Measurements from ENCODE around the gene TMC2.

The TMC2 gene

GRCh38 chr20:2626853-2627541, 90.6 kb downstream of the TMC2 start:
- no peak for DNase-seq

DNA sequence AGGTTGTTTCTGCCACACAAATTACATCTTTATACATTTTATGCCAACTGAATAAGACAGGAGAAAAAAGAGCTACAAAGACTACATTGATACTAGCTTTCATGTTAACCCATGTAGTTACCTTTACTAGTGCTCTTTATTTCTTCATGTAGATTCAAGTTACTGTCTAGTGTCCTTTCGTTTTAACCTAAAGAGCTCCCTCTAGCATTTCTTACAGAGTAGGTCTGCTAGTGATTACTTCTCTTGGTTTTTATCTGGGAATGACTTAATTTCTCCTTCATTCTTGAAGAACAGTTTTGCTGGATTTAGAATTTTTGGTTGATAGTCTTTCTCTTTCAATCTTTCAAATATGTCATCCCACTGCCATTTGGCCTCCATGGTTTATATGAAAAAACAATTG, 94.9 kb downstream of the TMC2 start:
- DNase-seq = no peak

GRCh38 chr20:2633381-2633780, 97.0 kb downstream of the TMC2 start:
- DNase-seq = no peak

DNA sequence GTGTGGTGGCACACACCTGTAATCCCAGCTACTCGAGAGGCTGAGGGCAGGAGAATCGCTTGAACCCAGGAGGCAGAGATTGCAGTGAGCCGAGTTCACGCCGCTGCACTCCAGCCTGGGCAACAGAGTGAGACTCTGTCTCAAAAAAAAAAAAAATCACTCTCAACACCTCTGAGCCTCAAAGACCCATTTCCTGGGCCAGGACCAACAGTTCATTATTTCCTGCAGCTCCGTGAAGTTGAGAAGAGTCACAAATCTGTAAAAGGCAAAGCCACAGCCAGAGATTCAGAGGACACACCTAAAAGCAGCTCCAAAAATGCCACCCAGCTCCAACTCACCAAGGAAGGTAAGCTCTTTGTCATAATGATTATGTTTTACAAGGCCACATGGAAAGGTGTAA, 100.9 kb downstream of the TMC2 start:
- no peak for DNase-seq

- DNase-seq = no peak
These were observed 103.9 kb downstream of the TMC2 start for GRCh38 chr20:2640260-2640659.

DNA sequence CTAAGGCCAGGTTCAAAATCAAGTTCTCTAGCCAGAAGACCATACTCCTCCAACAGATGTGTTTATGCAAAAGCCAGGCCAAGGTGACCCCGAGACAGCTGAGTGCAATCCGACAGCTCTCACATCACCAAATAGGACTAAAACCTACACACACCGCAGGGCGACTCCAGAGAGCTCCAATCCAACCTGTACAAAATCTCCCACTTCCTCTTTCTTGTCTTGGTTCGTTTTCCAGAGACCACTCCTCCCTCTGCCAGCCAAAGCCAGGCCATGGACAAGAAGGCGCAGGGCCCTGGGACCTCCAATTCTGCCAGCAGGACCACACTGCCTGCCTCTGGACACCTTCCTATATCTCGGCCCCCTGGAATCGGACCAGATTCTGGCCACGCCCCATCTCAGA, 104.5 kb downstream of the TMC2 start:
- no peak for DNase-seq

GRCh38 chr20:2643708-2644107, 107.3 kb downstream of the TMC2 start:
- DNase-seq = no peak

DNA sequence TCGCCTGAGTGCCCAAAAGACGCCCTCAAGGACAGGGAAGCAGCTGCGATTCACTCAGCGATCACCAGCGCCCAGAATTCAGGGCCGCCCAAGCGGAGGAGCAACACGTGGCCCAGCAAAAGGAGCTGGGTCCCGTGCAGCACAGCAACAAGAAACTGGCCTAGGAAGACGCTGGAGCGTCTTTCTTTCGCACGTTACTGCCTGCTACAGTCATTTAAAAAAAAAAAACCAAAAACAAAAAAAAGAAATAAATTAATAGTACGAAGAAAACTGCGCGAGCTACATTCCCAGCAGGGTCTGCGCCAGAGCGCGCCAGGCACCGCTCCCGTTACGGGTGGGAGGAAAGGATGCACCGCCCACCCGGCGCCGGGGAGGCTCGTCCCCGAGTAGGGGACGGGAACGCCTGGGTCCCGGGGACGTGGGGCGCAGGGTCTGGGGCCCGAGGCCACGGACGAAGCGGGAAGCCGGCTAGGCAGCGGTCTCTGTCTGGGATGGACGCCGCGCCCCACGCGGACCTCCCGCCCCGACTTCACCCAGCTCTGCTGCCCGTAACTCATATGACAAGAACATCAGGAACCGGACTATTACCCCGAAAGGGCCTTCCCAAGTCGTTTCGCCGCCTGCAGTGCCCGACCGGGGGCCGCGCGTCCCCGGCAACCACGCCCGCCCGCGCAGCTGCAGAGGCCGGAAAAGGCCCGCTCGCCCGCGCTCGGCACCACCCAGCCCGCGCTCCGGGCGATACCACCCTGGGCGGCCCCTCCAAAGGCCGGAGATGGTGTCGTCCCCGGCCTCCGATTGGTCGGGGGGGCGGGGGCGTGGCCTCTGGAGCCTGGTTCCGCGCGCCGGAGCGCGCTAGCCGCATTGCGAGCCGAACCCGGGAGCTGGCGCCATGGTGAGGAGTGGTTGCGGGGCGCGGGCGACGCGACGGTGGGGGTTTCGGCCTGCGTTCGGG, 115.7 kb downstream of the TMC2 start, which contains the start of gene NOP56:
Gene NOP56 (plus strand): TSS at position 861 of the 952 bp plus-strand sequence. CDS start 29 bp downstream, at position 890.
- peak; percentile 97 for DNase-seq

DNA sequence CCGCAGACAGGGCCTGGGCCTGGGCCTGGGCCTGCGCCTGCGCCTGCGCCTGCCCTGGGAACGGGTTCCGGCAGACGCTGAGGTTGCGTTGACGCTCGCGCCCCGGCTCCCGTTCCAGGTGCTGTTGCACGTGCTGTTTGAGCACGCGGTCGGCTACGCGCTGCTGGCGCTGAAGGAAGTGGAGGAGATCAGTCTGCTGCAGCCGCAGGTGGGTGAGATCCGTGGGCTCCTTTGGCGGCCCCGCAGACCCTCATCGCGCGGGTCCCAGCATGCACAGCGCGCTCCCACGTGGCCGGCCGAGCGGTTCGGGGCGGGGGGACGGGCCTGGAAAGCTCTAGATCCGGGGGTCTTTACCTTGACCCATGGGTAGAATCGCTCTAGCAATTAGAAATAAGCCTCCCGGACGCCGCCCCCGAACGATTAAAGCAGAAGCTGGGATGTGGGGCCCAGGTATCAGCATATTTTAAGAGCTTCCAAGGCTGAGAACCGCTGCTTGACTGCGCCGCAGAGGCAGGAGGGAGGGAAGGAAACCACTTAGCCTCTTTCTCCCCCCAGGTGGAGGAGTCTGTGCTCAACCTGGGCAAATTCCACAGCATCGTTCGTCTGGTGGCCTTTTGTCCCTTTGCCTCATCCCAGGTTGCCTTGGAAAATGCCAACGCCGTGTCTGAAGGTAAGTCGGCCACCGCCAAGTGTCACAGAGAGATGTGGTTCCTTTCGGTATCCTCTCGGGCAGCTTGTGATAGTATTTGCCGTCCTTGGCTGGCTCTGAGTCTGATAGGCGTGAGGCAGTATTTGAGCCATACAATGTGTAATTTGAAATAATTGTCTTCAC, 116.6 kb downstream of the TMC2 start:
- no peak for DNase-seq

GRCh38 chr20:2653556-2654383, 117.4 kb downstream of the TMC2 start:
- no peak for DNase-seq

DNA sequence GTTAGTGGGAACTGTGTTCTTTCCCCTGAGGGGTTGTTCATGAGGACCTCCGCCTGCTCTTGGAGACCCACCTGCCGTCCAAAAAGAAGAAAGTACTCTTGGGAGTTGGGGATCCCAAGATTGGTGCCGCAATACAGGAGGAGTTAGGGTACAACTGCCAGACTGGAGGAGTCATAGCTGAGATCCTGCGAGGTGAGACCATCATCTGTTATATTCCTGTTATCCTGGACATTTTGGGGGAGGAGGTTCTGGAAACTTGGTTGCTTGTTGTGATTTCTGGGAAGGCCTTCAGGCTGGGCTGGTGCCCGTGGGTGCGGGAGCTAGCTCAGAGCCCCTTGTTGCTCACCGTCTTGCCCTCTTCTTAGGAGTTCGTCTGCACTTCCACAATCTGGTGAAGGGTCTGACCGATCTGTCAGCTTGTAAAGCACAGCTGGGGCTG, 118.0 kb downstream of the TMC2 start:
- DNase-seq = no peak

DNA sequence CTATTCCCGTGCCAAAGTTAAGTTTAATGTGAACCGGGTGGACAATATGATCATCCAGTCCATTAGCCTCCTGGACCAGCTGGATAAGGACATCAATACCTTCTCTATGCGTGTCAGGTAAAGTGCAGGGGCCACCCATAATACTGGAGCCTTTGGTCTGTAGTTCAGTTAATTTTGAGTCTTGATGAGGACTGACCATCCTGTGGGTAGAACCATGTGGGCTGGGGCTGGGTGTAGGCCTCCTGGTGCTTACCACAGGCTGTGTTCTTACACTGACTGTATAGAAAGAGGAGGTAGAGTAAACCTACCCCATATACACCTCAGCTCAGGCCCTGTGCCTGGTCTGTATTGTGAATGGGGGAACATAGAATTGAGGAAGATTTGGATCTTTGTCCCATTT, 118.5 kb downstream of the TMC2 start:
- no peak for DNase-seq

- no peak for DNase-seq
These were observed 119.2 kb downstream of the TMC2 start for GRCh38 chr20:2655331-2656116.

- DNase-seq = no peak
These were observed 120.2 kb downstream of the TMC2 start for GRCh38 chr20:2656471-2657117.

DNA sequence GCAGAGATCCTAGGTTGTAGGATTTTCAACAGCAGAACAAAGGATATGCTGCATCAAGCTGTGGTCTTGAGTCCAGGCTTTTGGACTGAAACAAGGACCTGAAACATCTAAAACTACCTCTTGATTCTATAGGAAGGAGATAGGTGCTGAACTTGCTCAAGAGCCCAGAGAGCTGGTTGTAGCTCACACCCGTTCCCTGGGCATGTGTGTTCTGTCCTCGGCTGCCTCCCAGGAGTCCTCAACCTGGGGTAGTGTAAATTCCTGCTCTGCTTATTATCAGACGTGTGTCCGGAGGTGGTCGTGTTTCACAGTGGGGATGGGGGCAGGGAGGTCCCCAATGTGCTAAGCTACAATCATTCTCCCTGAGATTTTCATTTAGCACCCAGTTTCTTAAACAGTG, 120.9 kb downstream of the TMC2 start:
- DNase-seq = no peak

DNA sequence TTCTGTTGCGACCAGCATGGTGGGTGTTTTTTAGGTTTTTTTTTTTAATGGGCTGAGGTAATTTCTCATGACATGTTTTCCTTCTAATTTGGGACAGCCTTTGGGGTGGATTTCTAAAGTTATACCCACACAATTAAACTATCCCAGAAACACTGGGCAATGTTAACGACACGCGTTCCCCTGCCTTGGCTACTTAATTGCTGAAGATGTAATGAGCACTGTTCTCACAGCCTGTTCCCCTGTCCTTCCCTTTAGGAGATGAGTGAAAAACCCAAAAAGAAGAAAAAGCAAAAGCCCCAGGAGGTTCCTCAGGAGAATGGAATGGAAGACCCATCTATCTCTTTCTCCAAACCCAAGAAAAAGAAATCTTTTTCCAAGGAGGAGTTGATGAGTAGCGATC, 121.3 kb downstream of the TMC2 start:
- no peak for DNase-seq

DNA sequence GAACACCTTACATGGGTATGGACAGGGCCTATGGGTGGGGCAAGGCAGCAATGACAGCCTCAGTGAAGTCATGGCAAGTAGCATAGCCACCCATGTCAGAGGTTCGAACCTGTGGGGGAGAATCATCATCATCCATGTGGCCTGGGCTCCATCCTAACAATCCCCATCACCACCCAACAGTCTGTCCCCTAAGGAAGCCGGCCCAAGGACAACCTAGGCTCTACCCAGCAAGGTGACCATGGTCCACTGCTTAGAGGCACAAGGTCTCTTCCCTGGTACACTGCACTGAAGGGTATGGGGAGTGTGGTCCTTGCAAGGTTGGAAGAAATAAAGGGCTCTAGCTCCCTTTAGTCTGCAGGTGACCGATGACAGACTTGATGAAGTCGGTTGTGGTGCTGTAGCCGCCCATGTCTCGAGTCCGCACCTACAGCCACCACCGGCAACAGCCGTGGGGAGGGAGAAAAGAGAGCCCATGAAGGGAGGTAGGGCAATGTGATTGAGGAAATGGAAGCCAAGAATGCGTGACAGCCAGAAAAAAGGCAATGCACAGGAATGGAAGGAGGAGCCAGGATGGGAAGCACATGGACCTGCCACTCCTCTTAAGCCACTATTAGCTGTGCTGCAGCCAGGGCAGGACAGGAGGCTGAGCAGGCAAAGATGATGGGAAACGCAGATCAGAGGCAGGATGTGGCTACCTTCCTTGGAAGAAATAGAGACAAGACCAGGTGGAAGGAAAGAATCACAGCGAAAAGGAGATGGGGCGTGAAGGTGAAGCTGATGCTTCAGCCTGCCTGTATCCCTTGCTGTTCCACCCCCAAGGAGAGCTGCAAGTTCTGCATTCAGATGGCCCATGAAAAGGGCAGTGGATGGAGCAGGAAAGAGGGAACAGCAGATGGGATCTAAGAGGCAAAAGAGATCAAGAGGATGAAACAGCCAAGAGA, 122.3 kb downstream of the TMC2 start:
- no peak for DNase-seq

GRCh38 chr20:2659547-2659946, 123.2 kb downstream of the TMC2 start:
- no peak for DNase-seq

- DNase-seq = no peak
These were observed 127.1 kb downstream of the TMC2 start for GRCh38 chr20:2663364-2663886.

Measured in activated effector memory CD4-positive, alpha-beta T cell treated with Interleukin-2 at 50 U/mL for 16 hours (primary cell).